Measurements from ENCODE around the gene DIAPH1. TPM values are rescaled to one million over a fixed set of nuclear protein-coding genes. Genes with fewer than 3 reads are reported as not detected.
A peak's percentile ranks its signal among the peaks of the same experiment; 100 is the strongest.

Gene DIAPH1
- polyA plus RNA-seq, 6 donors from 2014 or later = 29.5 to 54.9 (median 45.9) TPM

- peak overlapping the region in 1 of 6 donors; percentile 48 for H3K27ac Mint-ChIP-seq
- DNase-seq (no peak), ATAC-seq (ENCODE audit: low read depth in 2 of 2) (no peak)
- H3K36me3 Mint-ChIP-seq = no peaks in the 10 kb centered on the region
- H3K4me1 Mint-ChIP-seq = peaks cover 38 to 56% (median 49%) of the 10 kb centered on the region in 3 donors
- peak overlapping the region in 3 of 8 donors; percentile 25 to 59 (median 50) for H3K4me3 Mint-ChIP-seq
- H3K9me3 Mint-ChIP-seq = peaks cover 0 to 5% (median 0%) of the 10 kb centered on the region in 7 donors
- H3K27me3 Mint-ChIP-seq = peaks cover 0 to 5% (median 0%) of the 10 kb centered on the region in 3 donors
These were observed 110.4 kb downstream of the DIAPH1 start for GRCh38 chr5:141508440-141508797.

DNA sequence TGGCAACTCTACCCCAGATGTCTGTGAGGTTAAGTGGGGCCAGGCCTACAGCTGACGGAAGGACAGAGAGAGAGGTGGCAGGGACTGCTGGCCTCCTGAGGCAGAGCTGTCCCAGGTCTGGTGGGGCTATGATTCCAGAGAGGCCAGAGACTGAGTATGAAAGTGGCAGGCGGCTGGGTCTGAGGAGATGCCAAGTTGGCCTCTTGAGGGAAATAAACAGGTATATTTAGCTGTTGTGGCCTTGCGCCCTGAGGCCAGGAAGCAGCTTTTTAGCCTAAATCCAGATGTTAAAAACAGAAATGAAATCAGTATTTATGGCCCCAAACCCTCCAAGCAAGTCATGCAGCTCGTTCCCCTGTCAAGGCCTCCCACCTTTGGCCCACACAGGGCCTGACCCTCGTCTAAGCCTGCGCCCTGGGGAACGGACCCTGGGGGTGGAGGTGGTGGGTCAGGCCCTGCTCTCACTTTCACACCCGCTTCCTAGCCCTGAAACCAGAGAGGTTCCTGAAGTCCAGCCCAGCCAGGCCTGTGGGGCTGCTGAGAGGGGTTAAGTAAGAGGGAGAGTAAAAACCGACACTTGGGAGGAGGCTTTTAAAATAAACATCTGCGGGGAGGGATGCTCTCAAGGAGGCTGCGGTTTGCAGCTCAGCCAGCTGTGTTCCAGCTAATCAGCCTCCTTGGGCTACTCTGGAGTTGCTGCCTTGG is 111.3 kb downstream of the DIAPH1 start:
- ATAC-seq (ENCODE audit: low read depth in 2 of 2) (no peak), DNase-seq (no peak)
- Mint-ChIP-seq H3K27ac (peak overlapping the region in 4 of 6 donors; percentile 2 to 74 (median 52)), H3K4me1 (peaks cover 30 to 50% (median 42%) of the 10 kb centered on the region in 3 donors), H3K36me3 (no peaks in the 10 kb centered on the region), H3K4me3 (peak overlapping the region in 2 of 8 donors; percentile 21 to 29), H3K9me3 (peaks cover 0 to 5% (median 0%) of the 10 kb centered on the region in 7 donors), H3K27me3 (peaks cover 0 to 5% (median 0%) of the 10 kb centered on the region in 3 donors)

- Mint-ChIP-seq H3K4me1 (peaks cover 20 to 40% (median 34%) of the 10 kb centered on the region in 3 donors), H3K9me3 (peaks cover 0 to 3% (median 0%) of the 10 kb centered on the region in 7 donors), H3K4me3 (no peak overlapping the region), H3K36me3 (no peaks in the 10 kb centered on the region), H3K27ac (no peak overlapping the region), H3K27me3 (peaks cover 0 to 11% (median 0%) of the 10 kb centered on the region in 3 donors)
- no peak for ATAC-seq (ENCODE audit: low read depth in 2 of 2)
- DNase-seq = no peak
These were observed 112.2 kb downstream of the DIAPH1 start for GRCh38 chr5:141506381-141507155.

DNA sequence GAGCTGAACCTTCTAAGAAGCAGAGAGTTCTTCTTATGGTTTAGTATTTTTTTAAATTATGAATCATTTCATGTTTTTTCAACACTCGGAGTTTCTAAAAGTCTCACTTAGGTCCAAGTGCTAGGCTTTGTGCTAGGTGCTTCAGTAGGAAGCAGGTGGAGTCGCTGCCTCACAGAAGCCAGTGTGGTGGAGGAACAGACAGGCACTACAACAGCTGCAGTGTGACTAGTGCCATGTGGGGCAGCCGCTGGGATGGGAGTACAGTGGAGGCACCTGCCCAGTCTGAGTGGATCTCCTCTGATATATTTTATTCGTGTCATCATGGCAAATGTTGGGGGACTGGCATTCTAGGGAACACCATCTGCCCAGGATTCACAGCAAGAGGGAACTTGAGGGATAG is 114.6 kb downstream of the DIAPH1 start:
- no peak for DNase-seq
- Mint-ChIP-seq H3K4me3 (no peak overlapping the region), H3K4me1 (peaks cover 8 to 22% (median 20%) of the 10 kb centered on the region in 3 donors), H3K9me3 (no peaks in the 10 kb centered on the region), H3K27ac (no peak overlapping the region), H3K27me3 (peaks cover 0 to 14% (median 2%) of the 10 kb centered on the region in 3 donors), H3K36me3 (no peaks in the 10 kb centered on the region)
- ATAC-seq (ENCODE audit: low read depth in 2 of 2) = no peak

DNA sequence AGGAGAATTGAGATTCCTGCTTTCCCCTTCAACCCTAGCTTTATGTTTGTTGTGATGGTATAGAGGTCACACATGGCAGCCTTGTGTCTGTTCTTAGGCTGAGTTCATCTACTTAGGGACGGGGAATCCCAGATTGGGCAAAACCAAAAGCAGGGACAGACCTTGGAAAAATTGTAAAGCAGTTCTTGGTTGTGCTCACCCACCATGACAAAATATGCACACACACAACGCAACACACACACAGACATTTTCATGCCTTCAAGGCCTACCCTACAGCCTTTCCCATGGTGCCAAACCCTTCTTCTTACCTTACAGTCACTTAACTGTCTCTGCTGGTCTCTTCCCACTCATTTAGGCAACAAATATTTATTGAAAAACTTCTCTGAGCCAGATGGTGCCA is 115.1 kb downstream of the DIAPH1 start:
- Mint-ChIP-seq H3K27ac (peak overlapping the region in 1 of 6 donors; percentile 47), H3K36me3 (no peaks in the 10 kb centered on the region), H3K27me3 (peaks cover 0 to 16% (median 5%) of the 10 kb centered on the region in 3 donors), H3K4me3 (no peak overlapping the region), H3K9me3 (peaks cover 0 to under 1% (median 0%) of the 10 kb centered on the region in 7 donors), H3K4me1 (peaks cover 4 to 19% (median 16%) of the 10 kb centered on the region in 3 donors)
- DNase-seq (no peak), ATAC-seq (ENCODE audit: low read depth in 2 of 2) (no peak)

GRCh38 chr5:141501761-141502160 is 117.0 kb downstream of the DIAPH1 start:
- DNase-seq = no peak
- Mint-ChIP-seq H3K27ac (peak overlapping the region in 1 of 6 donors; percentile 39), H3K36me3 (no peaks in the 10 kb centered on the region), H3K4me3 (peak overlapping the region in 1 of 8 donors; percentile 22), H3K9me3 (peaks cover 0 to 6% (median 0%) of the 10 kb centered on the region in 7 donors), H3K4me1 (peaks cover 0 to 4% (median 3%) of the 10 kb centered on the region in 3 donors), H3K27me3 (peaks cover 5 to 34% (median 8%) of the 10 kb centered on the region in 3 donors)
- ATAC-seq (ENCODE audit: low read depth in 2 of 2) = no peak

DNA sequence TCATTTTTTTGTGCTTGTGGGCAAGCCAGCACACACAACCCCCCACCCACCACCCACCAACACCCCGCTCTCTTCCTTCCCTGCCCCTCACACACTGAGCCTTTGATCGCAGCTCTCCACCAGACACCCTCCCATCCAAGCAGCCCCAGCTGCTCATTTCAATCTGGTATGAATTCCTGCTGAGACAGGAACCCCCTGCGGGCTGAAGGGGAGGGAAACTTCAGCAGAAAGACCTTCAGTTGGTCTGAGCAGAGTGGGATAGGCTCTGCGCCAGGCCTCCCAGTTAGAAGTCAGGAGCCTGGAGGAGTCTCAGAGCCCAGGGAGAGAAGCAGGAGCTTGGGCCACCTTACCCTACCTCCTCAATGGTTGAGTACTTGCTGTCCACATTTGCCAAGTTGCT is 122.8 kb downstream of the DIAPH1 start:
- H3K27me3 Mint-ChIP-seq = peaks cover 38 to 75% (median 42%) of the 10 kb centered on the region in 3 donors
- DNase-seq (no peak), ATAC-seq (ENCODE audit: low read depth in 2 of 2) (no peak)
- peak overlapping the region in 1 of 8 donors; percentile 54 for H3K4me3 Mint-ChIP-seq
- H3K36me3 Mint-ChIP-seq = peaks cover under 1 to 2% of the 10 kb centered on the region in 2 donors
- H3K27ac Mint-ChIP-seq = no peak overlapping the region
- peaks cover 11 to 23% (median 15%) of the 10 kb centered on the region in 3 donors for H3K4me1 Mint-ChIP-seq
- peaks cover 0 to 6% (median 0%) of the 10 kb centered on the region in 7 donors for H3K9me3 Mint-ChIP-seq

DNA sequence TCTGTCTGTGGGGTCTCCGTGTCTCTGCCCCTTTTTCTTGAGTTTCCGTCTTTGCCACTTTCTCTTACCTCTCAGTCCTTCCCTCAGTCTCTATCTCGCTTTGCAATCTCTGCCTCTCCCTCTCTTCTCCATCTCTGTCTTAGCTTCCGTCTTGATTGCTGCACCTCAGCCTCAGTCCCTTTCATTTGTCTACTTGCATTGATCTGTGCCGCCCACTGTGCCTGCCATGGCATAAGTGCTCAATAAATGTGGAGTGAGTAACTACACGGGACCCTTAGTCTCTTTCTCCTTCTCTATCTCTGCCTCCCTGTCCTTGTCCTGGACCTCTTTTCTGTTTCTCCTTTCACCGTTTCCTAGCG is 123.4 kb downstream of the DIAPH1 start:
- Mint-ChIP-seq H3K27me3 (peaks cover 44 to 81% (median 48%) of the 10 kb centered on the region in 3 donors), H3K4me3 (peak overlapping the region in 4 of 8 donors; percentile 7 to 71 (median 40))

GRCh38 chr5:141494761-141495452 is 123.9 kb downstream of the DIAPH1 start:
- peak overlapping the region in 2 of 8 donors; percentile 25 to 54 for H3K4me3 Mint-ChIP-seq

More for the DNA sequence above, 123.4 kb downstream of the DIAPH1 start:
- H3K27ac Mint-ChIP-seq = no peak overlapping the region
- DNase-seq (no peak), ATAC-seq (ENCODE audit: low read depth in 2 of 2) (no peak)
- H3K36me3 Mint-ChIP-seq = peaks cover 6 to 7% of the 10 kb centered on the region in 2 donors
- H3K4me1 Mint-ChIP-seq = peaks cover 11 to 26% (median 17%) of the 10 kb centered on the region in 3 donors
- H3K9me3 Mint-ChIP-seq = peaks cover 0 to 6% (median 0%) of the 10 kb centered on the region in 7 donors

DNA sequence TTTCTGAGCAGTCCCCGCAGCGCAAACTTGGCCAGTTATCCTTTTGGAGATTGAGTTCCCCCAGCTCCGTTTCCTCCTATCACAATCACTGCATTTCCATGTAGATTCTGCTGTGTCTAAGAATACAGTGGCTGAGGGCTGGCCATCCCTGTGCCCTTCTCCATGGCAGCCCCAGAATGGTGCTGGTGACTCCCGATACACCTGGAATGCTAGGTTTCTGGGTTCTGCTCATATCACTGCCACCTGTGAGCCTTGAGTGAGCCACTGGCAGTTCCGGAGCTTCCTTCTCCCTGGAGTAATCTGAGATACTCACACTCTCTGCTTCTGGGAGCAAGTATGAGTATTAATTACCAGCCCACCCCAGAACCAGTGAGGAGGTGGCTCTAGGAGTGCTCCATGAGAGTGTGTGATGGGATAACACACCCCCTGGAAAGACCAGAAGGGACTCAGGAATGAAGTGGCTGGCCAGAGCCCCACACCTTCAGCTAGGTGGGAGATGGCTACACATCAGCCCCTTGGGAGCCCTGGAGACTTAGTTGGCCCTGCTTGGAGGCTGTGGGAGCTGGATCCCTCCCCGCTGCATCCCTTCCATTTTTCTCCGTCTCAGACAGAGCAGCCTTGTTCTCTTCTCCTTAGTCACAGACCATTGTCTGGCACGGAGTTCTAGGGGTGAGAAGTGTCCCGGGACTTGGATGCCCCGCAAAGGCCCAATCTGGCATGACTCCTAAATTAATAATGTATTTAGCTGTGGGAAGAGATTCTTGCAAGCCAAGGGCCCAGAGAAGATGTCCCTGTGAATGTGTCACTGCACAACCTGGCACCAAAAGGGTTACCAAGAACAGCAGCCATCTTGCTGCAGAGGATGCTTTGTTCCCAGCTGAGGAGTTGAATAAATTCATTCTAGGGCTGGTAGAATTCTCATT is 125.0 kb downstream of the DIAPH1 start:
- Mint-ChIP-seq H3K27ac (no peak overlapping the region), H3K9me3 (peaks cover 0 to 6% (median 0%) of the 10 kb centered on the region in 7 donors), H3K36me3 (peaks cover 7 to 9% of the 10 kb centered on the region in 2 donors), H3K4me1 (peaks cover 11 to 26% (median 17%) of the 10 kb centered on the region in 3 donors), H3K4me3 (peak overlapping the region in 3 of 8 donors; percentile 82 to 92 (median 84)), H3K27me3 (peaks cover 55 to 96% (median 65%) of the 10 kb centered on the region in 3 donors)
- DNase-seq (no peak), ATAC-seq (ENCODE audit: low read depth in 2 of 2) (no peak)

More at GRCh38 chr5:141494761-141495452, 123.9 kb downstream of the DIAPH1 start:
- Mint-ChIP-seq H3K27me3 (peaks cover 49 to 86% (median 53%) of the 10 kb centered on the region in 3 donors), H3K9me3 (peaks cover 0 to 6% (median 0%) of the 10 kb centered on the region in 7 donors), H3K36me3 (peaks cover 7 to 9% of the 10 kb centered on the region in 2 donors), H3K27ac (no peak overlapping the region), H3K4me1 (peaks cover 11 to 26% (median 17%) of the 10 kb centered on the region in 3 donors)
- DNase-seq = no peak
- no peak for ATAC-seq (ENCODE audit: low read depth in 2 of 2)

GRCh38 chr5:141492168-141492885 is 126.5 kb downstream of the DIAPH1 start:
- ATAC-seq (ENCODE audit: low read depth in 2 of 2) = peak; percentile 76 to 81
- Mint-ChIP-seq H3K4me3 (peak overlapping the region; percentile 67 to 92 (median 82)), H3K27ac (peak overlapping the region in 2 of 6 donors; percentile 67 to 93), H3K4me1 (peaks cover 11 to 26% (median 17%) of the 10 kb centered on the region in 3 donors), H3K9me3 (peaks cover 0 to 7% (median 0%) of the 10 kb centered on the region in 7 donors), H3K36me3 (peaks cover 7 to 9% of the 10 kb centered on the region in 2 donors), H3K27me3 (peaks cover 65 to 95% (median 69%) of the 10 kb centered on the region in 3 donors)
- peak; percentile 38 for DNase-seq

Data from naive B cell (primary cell).